GM19467 (cell line): ENCODE results near the gene RTN4RL1.
"Not testable (repeated sequence)": the region's sequence is repeated elsewhere in the genome, so short reads cannot be mapped to it uniquely, and the experiment has no call there.

Experiments
- ATAC-seq: cut with Tn5 transposase; IDR thresholded peaks from one replicate; pipeline ENCODE4 v1.9.1; 2021; ENCODE audit warnings: mild to moderate bottlenecking, moderate library complexity; ENCODE audit not compliant: unreplicated experiment

The RTN4RL1 gene

GRCh38 chr17:2025622-2026309 lies 632 bp upstream of the RTN4RL1 start:
- no peak for ATAC-seq

GRCh38 chr17:2024572-2025219 lies 438 bp downstream of the RTN4RL1 start:
- no peak for ATAC-seq

- no peak for ATAC-seq
Observed at GRCh38 chr17:2023692-2024571, 1.2 kb downstream of the RTN4RL1 start.

GRCh38 chr17:2023256-2023655 lies 1.9 kb downstream of the RTN4RL1 start:
- no peak for ATAC-seq

GRCh38 chr17:2022647-2023240 lies 2.4 kb downstream of the RTN4RL1 start:
- ATAC-seq = no peak

DNA sequence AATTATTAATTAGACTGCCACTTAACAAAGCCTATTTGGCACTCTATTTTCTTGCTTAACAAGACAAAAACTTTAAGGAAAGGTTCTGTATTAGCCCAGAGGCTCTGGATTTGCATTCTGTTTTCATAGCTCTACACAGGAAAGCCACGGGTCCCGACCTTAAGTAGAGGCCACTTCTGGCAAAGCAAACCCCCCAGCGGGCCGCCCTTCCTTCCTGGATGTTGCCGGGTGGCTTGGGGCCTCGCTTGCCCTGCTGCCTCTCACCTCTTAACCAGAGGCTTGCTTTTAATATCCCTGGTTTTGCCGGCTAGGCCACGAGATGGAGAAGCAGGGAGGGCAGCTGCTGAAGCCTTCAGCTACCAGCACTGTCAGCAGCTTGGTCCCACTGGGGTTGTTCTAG lies 4.4 kb downstream of the RTN4RL1 start:
- ATAC-seq = no peak

DNA sequence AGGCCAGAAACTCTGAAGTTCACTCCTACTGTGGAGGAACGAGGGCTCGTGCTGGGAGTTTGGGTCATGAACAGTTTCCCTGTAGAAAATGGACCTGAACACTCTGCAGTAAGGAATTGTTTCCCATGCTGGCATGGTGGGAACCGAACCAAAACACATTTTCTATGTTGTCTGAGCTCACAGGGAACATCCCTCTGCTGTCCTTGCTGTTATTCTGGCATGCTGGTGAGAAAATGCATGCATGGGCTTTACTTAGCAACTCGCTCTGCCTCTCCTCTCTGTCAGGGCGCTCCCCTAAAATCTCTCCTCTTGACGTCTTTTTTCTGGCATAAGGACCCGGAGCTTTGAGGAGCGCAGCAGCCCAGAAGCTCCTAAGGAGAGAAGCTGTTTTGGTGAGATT lies 5.4 kb downstream of the RTN4RL1 start:
- no peak for ATAC-seq

DNA sequence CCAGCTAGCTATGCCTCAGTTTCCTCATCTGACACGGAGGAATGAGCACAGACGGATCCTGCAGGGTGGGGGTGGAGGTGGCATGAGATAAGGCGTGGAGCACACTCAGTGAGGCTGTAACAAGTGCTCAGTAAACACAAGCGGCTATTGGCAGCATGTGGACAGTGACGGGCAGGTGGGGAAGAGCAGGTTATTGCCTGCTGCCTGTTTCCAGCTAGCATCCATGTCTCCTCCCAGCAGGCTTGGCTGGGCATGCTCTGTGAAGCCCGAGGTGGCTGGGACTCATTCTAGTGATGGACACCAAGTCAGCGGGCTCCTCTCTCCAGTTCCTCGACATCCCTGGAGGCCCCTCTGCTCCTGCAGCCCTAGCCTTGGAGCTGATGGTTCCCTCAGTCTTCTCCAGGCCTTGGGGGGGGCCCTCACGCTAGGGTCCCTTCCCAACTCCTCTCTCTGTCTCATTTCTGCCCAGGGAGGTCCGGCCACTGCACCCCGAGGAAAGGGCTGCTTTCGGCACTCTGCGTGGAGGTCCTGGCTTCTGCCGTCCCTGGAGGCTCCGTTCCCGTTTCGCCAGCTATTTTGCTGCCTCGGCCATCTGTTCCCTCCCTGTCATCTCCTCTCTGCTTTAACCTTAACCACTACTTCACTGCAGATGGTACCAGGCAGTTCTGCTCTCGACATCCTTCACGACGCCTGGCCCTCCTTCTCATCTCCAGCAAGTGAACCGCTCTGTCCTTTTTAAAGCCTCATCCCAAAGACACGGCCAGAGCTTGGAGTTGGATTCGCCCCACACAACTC lies 6.2 kb downstream of the RTN4RL1 start:
- ATAC-seq = no peak

DNA sequence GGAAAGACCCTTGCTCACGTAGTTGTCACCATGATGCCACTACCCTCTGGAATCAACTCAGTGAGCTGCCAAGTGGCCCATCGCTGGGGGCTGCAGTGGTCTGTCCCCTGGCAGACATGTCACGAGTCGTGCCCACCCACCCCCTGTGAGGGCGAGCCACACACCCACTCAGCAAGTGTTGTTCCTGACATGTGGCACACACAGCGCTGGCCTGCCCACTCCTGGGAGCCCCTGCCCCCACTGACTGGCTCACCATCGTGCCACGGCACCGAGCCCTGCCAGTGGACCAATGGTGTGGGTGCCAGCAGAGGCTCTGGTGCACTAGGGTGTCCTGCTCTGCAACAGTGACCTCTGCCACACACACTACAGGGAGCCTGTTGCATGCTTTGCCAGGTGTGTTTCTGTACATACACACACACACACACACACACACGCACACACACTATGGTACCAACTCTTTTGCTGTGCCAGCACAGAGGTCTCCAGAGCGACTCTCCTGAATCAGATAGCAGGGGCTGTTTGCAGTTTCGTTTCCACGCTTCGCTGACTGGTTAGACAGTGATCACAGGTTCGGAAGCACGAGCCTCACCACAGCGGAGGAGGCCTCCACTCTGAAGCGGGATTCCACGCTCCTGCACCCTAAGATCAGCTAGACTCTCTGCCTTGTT lies 7.7 kb downstream of the RTN4RL1 start:
- no peak for ATAC-seq

DNA sequence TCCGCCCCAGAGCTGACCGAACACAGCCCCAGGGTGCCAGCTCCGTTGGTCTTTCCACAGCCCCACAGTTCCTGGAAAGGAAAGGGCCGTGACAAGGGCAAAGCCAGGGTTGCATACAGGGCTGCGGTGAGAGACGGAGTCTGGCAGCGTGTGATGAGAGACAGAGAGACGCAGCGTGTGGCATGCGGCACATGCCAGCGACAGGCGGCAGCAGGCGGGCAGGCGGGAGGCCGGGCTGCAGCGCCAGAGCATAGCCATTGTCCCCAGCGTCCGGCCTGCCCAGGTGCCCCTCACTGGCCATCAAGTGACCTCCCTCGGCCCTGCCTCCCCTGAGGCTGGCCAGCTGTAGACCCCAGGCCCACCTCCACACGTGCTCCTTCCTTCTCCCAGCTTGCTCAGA lies 8.6 kb downstream of the RTN4RL1 start:
- ATAC-seq = no peak

GRCh38 chr17:2015314-2015713 lies 9.8 kb downstream of the RTN4RL1 start:
- ATAC-seq = no peak

DNA sequence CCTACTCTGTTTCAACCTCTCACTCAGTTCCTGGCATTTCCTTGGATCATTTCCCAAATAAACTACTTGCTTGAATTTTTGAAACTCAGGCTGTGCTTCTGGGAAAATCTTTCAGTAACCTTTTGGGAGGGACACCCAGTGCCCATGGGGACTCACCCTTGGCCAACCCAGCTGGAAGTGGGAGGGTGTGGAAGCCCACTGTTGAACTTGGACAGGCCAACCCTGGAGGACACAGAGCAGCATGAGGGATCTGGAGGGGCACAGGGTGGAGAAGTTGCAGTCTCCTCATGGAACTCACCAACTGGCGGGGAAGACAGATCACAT lies 11.2 kb downstream of the RTN4RL1 start:
- ATAC-seq = no peak

- not testable (repeated sequence) for ATAC-seq
Observed at GRCh38 chr17:2013220-2013993, 11.7 kb downstream of the RTN4RL1 start.

GRCh38 chr17:2012499-2012898 lies 12.6 kb downstream of the RTN4RL1 start:
- ATAC-seq = no peak

DNA sequence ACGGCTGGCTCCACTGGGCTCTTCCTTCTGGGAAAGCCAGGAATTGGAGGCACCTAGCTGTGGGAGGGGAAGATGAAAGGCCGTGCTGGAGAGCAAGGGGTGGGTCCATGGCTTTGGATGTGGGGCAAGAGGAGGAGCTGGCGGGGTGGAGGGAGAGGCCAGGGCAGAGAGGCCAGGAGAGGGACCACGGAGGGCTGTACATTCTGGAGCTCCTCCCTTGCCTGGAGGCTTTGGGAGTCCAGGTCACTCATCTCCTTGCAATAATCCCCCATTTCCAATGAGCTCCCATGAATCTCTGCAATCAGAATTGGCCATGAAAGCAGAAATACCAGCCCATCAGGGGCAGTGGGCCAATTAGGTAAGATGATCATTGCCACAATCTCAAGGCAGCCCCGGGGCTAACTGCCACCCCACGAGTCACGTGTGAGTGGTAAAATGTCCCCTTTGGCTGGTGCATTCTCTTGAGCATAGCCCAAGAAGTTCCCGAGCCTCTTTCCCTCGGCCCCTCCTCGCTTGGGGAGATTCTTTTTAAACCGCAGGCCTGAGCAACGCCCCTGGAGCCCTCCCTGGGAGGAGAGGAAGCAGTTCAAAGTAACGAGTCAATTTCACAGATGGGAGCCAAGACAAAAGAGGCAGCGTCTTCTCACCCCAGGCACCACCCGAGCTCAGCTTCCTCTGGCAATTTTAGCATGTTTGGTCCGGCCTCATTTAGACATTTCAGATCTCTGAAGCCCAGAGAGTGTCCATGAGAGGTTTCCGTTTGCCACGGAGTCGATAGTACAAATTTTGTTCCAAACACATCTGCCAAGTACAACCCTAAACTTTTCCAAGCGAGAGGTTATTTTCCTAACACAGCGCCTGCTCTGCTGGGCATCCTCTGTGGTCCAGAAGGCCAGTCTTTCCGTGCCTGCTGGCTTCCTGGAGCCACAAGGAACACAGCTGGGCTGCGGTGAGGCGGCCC lies 13.4 kb downstream of the RTN4RL1 start:
- no peak for ATAC-seq

DNA sequence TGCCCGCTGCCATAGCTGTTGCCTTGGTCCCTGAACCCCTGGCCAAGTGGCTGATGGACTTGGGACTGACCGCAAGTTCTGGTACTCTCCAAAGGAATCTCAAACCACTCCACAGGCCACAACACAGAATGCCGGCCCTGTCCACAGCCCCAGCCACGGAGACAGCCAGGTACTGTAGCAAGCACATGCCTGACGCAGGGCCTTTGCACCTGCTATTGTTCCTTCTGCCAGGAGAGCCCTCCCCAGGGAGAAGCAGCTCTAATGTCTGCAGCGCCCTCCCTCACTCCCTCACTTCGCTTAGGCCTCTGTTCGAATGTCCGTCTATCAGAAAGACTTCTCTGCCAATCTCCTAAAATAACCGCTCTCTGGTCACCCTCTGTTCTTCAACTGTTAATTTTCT lies 15.4 kb downstream of the RTN4RL1 start:
- ATAC-seq = no peak

- ATAC-seq = no peak
Observed at GRCh38 chr17:2008332-2009126, 16.6 kb downstream of the RTN4RL1 start.
